ENCODE results near the gene TCERG1L.

DNA sequence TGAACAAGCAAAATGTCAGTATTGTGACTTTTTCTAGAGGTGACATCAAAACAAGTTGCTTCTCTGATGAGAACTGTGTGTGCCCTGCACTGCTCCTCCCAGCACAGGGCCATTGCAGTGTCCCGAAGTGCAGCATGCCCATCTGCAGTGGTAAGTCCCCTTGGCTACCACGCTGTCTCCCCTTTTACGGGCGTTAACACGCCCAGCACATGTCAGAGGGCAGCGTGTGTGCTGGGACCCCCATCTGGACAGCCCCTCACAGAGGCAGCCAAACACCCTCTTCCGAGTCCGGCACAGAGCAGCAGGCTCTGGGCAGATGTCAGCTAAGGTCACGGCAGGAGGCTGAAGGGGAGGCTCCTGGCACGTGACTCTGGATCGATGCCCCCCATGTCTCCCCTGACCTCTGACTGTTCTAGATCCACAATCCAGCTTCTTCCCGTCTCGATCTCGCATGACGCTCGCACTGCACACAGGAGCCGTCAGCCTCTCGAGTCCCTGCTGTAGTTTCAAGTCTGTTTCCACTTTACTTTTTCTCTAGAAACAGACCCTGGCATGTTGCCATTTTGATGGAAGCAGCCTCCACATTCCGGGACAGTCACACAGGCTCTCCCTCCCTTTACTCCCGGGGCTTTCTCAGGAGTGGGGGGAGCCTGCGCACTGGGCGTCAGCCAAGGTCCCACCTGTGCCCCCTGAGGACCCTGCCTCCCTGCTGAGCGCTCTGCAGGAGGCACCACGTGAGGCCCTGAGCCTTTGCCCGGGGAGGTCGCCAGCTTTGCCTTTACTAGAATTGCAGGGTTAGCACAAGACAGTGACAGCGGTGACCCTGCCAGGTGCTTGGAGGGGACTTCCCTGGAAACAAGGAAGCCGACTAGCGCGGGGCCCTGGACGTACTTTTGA is 133.8 kb downstream of the TCERG1L start:
- TF ChIP-seq POLR2AphosphoS5 (IDR thresholded peaks at IDR 0.05): no peak
- TF ChIP-seq, protein P1, sequence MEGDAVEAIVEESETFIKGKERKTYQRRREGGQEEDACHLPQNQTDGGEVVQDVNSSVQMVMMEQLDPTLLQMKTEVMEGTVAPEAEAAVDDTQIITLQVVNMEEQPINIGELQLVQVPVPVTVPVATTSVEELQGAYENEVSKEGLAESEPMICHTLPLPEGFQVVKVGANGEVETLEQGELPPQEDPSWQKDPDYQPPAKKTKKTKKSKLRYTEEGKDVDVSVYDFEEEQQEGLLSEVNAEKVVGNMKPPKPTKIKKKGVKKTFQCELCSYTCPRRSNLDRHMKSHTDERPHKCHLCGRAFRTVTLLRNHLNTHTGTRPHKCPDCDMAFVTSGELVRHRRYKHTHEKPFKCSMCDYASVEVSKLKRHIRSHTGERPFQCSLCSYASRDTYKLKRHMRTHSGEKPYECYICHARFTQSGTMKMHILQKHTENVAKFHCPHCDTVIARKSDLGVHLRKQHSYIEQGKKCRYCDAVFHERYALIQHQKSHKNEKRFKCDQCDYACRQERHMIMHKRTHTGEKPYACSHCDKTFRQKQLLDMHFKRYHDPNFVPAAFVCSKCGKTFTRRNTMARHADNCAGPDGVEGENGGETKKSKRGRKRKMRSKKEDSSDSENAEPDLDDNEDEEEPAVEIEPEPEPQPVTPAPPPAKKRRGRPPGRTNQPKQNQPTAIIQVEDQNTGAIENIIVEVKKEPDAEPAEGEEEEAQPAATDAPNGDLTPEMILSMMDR (IDR thresholded peaks at IDR 0.05): no peak
- TF ChIP-seq POLR2A (IDR thresholded peaks at IDR 0.05): no peak

All from stomach (tissue), 4 donors.